KOPT-K1 (cell line): Measurements from ENCODE around the gene DHRS9.

Experiments used
- H3K27ac ChIP-seq: fragments of 200-600 bp; sonication (generic); 2 replicates; pipeline ENCODE4 v1.5.1; 2016; ENCODE audit warnings: antibody characterized with exemption, mild to moderate bottlenecking, low read depth, low read length; ENCODE audit not compliant: poor library complexity, severe bottlenecking
- H3K36me3 ChIP-seq: fragments of 200-600 bp; sonication (generic); 2 replicates; pipeline ENCODE4 v1.5.1; 2017; ENCODE audit warnings: antibody characterized with exemption, mild to moderate bottlenecking, low read length, moderate library complexity; ENCODE audit not compliant: insufficient read depth
- H3K9me3 ChIP-seq: fragments of 200-600 bp; sonication (generic); 2 replicates; pipeline ENCODE4 v1.5.1; 2017; ENCODE audit warnings: antibody characterized with exemption, low read length, mild to moderate bottlenecking; ENCODE audit not compliant: insufficient read depth, poor library complexity, severe bottlenecking

Gene DHRS9

DNA sequence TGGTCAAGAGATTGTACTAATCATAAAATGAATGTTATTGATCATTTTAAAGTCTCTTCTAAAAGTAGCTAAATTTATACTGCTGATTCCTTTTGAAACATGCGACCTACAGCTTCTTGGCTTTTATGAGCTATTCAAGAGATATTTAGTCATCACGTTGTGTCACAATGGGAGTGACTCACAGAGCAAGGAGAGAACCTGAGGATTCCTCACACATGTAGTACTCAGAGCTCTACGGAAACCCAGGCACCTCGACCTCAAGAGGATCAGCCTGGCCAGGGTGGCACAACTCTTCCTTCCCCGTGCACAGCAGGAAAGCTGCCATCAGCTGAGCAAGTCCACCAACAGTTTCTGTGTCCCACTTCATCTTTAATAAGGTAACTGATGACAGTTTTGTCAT lies at the start of gene DHRS9:
Gene DHRS9, plus strand, starts transcription at position 223 of the 400 bp plus-strand sequence. CDS start 12,019 bp downstream, outside the sequence.
- no peak within 1 kb of the TSS for H3K27ac ChIP-seq

DNA sequence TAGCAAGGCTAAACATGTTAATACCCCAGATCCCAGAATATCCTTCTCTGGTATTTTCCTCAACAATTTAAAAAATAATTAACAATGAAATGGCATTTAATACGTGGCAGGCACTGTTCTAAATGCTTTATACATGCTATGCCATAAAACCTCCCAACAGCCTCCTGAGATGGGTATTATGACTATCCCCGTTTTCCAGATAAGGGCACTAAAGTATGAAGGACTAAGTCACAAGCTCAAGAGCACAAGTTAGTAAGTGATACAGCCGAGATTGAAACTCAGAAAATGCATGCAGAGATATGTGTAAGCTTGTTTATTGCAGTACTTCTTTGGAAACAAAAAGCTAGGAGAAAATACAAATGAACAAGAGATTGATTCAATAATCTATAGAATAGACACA lies 46.2 kb upstream of the DHRS9 start:
- no peak overlapping the region for H3K27ac ChIP-seq
- no peaks in the 10 kb centered on the region for H3K36me3 ChIP-seq
- H3K9me3 ChIP-seq: no peaks in the 10 kb centered on the region

More for the DNA sequence above, at the start of gene DHRS9:
- Histone ChIP-seq H3K9me3 (no peaks in the 10 kb centered on the region), H3K36me3 (no peaks in the 10 kb centered on the region)

DNA sequence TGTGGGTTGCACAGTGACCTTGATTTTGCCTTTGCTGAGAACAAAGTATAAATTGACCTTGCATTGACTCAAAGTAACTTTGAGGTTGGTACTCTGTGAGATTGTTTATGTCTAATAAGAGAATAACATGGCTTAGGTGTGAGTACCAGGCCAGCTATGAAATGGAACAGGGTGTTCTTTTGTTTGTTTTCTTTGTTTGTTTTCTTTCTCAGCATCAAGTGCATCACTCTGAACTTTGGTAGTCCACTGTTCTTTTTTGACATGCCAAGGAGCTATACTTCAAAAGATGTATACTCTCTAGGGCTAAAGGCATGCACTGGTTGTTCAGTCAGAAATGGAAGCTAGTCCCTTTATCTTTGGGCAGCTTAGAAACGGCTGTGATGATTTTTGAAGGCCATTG lies 43.3 kb upstream of the DHRS9 start:
- Histone ChIP-seq H3K27ac (no peak overlapping the region), H3K9me3 (no peaks in the 10 kb centered on the region), H3K36me3 (no peaks in the 10 kb centered on the region)

GRCh38 chr2:169027234-169027633 lies 42.1 kb upstream of the DHRS9 start:
- Histone ChIP-seq H3K9me3 (no peaks in the 10 kb centered on the region), H3K36me3 (no peaks in the 10 kb centered on the region), H3K27ac (no peak overlapping the region)

DNA sequence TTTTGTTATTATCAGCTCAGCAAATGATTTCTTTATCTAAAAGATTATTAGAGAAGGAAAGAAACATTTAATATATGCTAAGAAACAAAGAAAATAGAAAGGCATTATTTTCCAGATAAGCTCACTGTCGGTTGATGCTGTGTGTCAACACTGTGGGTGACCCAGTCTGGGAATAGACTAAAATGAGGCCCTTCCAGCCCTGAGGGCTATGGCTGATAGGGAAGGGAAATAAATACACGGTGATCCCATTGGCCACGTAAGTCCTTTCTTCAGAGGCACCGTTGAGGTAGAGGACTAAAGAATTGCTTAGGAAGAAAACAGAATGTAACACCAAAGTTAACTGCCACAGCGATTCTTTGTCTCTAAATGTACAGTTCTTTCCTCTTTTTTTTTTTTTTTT lies 40.0 kb upstream of the DHRS9 start:
- Histone ChIP-seq H3K9me3 (no peaks in the 10 kb centered on the region), H3K36me3 (no peaks in the 10 kb centered on the region), H3K27ac (no peak overlapping the region)

- Histone ChIP-seq H3K36me3 (no peaks in the 10 kb centered on the region), H3K27ac (no peak within 1 kb of the TSS), H3K9me3 (no peaks in the 10 kb centered on the region)
These were observed 38.2 kb upstream of the DHRS9 start, which contains the start of gene ABCB11 for GRCh38 chr2:169031202-169031601. ABCB11 (minus strand) TSS chr2:169031324; CDS start chr2:169018125, 13,199 bp downstream.

GRCh38 chr2:169034256-169034655 lies 35.1 kb upstream of the DHRS9 start:
- H3K9me3 ChIP-seq: no peaks in the 10 kb centered on the region
- H3K36me3 ChIP-seq: no peaks in the 10 kb centered on the region
- no peak overlapping the region for H3K27ac ChIP-seq

- Histone ChIP-seq H3K9me3 (no peaks in the 10 kb centered on the region), H3K36me3 (no peaks in the 10 kb centered on the region), H3K27ac (no peak overlapping the region)
These were observed 34.3 kb upstream of the DHRS9 start for GRCh38 chr2:169034984-169035544.

- no peak overlapping the region for H3K27ac ChIP-seq
- H3K9me3 ChIP-seq: no peaks in the 10 kb centered on the region
- H3K36me3 ChIP-seq: no peaks in the 10 kb centered on the region
These were observed 33.5 kb upstream of the DHRS9 start for GRCh38 chr2:169035887-169036286.

DNA sequence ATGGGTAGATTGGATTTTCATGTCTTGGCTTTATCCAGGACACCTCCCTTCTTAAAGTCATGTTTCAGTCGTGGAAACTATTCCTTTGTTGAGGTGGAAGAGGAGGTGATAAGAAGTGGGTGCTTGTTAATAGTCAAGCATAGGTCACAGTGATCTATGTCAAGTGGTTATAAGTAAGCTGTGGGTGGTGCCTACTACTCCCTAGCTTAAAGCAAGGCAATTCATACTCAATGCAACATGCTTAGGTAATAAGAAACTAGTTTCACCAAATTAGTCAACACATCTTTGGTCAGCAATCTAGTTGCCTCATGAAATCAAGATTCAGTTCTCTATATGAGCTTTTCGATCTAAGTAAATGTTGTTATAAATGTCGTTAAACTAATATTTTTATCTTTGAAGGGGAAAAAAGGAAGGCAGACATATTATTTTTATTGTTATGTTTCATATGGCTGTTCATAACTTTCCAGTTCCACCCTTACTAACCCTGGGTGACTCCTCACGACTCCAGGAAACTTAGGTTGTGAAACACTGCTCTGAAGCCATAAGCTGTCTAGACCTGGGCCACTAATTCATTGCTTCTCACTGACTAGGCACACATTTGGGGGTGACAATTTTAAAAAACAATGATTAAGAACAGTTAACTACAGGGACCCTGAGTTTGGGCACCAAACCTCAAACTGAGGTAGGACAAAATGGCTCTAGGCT lies 32.5 kb upstream of the DHRS9 start:
- H3K9me3 ChIP-seq: no peaks in the 10 kb centered on the region
- no peaks in the 10 kb centered on the region for H3K36me3 ChIP-seq
- H3K27ac ChIP-seq: no peak overlapping the region

- H3K27ac ChIP-seq: no peak overlapping the region
- H3K36me3 ChIP-seq: no peaks in the 10 kb centered on the region
- H3K9me3 ChIP-seq: peaks cover 10% of the 10 kb centered on the region
These were observed 31.0 kb upstream of the DHRS9 start for GRCh38 chr2:169038338-169038757.

GRCh38 chr2:169039702-169040101 lies 29.7 kb upstream of the DHRS9 start:
- Histone ChIP-seq H3K9me3 (peaks cover 10% of the 10 kb centered on the region), H3K27ac (no peak overlapping the region), H3K36me3 (no peaks in the 10 kb centered on the region)

- no peak overlapping the region for H3K27ac ChIP-seq
These were observed 27.8 kb upstream of the DHRS9 start for GRCh38 chr2:169041594-169041993.

GRCh38 chr2:169042856-169043255 lies 26.5 kb upstream of the DHRS9 start:
- H3K27ac ChIP-seq: no peak overlapping the region
- no peaks in the 10 kb centered on the region for H3K36me3 ChIP-seq
- H3K9me3 ChIP-seq: peaks cover 10% of the 10 kb centered on the region

More at GRCh38 chr2:169041594-169041993, 27.8 kb upstream of the DHRS9 start:
- Histone ChIP-seq H3K36me3 (no peaks in the 10 kb centered on the region), H3K9me3 (peaks cover 10% of the 10 kb centered on the region)

DNA sequence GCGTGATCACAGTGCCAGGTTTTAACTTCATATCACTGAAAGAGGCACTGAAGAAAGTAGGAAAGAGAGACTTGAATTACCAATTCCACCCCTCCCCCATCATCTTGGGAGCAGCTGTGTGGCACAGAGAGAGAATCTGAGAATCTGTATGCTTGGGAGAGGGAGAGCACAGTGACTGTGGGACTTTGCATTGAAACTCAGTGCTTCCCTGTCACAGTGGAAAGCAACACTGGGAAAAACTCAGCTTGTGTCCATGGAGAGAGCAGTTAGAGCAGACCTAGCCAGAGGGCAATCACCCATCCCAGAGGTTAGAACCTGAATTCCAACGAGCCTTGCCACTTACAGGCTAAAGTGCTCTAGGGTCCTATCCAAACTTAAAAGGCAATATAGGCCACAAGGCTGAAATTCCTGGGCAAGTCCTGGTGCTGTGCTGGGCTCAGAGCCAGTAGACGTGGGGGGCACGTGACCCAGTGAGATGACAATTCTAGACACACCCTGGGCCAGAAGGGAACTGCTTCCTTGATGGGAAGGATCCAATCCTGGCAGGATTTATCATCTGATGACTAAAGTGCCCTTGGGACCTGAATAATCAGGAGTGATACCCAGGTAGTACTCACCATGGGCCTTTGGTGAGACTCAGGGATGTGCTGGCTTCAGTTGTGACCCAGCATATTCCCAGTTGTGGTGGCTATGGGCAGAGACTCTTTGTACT lies 22.8 kb upstream of the DHRS9 start:
- Histone ChIP-seq H3K36me3 (no peaks in the 10 kb centered on the region), H3K9me3 (peaks cover 10% of the 10 kb centered on the region), H3K27ac (no peak overlapping the region)
